A204.1 (cell line): Measurements from ENCODE around the gene MRPS7.

Source experiments
- FAIRE-seq: peaks from 2 replicates; lab custom pipeline; 2012; peaks lifted over from hg19 to GRCh38; lab: Jason Lieb, UNC

The MRPS7 gene

GRCh38 chr17:75261336-75262111, at the start of gene MRPS7, which contains the start of gene GGA3:
TSS of gene MRPS7 (plus strand) at chr17:75261879. CDS start at chr17:75261901, 22 bp downstream.
TSS of gene GGA3 (minus strand) at chr17:75261606. CDS start at chr17:75261587, 19 bp downstream.
- no peak for FAIRE-seq

DNA sequence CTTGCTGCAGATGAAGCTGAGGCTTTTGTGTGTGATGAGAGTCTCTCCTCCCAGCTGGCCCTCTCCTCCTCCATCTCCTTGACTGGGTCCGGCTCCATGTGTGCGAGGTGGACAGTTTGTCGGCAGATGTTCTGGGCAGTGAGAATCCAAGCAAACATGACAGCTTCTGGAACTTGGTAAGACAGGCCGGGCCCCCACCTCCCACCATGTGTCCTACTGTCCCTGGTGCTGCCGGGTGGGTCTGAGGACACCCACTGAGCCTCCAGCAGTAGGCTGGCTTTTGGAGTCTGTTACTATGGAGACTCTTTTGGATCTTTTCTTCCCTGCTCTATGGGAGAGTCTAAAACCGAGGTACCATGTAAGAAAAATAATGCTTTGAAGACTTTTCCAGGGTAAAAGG, 43.5 kb upstream of the MRPS7 start:
- FAIRE-seq: no peak

- FAIRE-seq: no peak
Observed at GRCh38 chr17:75219815-75220214, 41.9 kb upstream of the MRPS7 start.

- FAIRE-seq: no peak
Observed at GRCh38 chr17:75225016-75225415, 36.7 kb upstream of the MRPS7 start.

GRCh38 chr17:75227729-75228128, 34.0 kb upstream of the MRPS7 start:
- FAIRE-seq: no peak

GRCh38 chr17:75228305-75228704, 33.4 kb upstream of the MRPS7 start:
- no peak for FAIRE-seq

DNA sequence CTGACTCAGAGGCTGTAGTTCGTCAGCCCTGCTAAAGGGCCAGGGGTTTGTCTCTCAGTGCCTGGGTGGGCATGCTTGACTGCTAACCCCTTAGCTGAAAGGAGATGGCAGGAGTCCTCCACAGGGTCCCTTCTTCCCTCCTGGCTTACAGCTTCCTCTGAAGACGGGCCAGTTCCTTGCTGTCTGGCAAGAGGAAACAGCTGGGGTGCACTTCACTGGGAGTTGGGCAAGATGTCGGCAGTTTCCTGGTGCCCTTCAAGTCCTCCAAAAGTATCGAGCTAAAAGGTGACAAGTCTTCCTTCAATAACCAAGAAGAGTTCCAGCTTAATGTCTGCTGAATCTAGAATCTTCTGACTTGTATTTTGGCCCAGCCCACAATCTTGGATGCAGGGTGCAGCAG, 32.8 kb upstream of the MRPS7 start:
- FAIRE-seq: no peak

DNA sequence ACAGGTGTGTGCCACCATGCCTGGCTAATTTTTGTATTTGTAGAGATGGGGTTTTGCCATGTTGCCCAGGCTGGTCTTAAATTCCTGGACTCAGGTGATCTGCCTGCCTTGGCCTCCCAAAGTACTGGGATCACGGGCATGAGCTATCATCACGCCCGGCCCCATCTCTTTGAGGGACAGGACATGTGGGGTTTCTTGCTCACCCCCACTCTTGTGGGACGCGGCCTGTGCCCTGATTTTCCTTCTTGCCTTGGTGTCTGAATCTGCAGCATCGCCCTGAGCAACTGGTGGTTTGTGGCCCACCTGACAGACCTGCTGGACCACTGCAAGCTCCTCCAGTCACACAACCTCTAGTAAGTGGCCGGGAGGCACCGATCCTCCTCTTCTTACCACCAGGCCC, 30.6 kb upstream of the MRPS7 start:
- no peak for FAIRE-seq

GRCh38 chr17:75231741-75232464, 29.8 kb upstream of the MRPS7 start:
- FAIRE-seq: no peak

DNA sequence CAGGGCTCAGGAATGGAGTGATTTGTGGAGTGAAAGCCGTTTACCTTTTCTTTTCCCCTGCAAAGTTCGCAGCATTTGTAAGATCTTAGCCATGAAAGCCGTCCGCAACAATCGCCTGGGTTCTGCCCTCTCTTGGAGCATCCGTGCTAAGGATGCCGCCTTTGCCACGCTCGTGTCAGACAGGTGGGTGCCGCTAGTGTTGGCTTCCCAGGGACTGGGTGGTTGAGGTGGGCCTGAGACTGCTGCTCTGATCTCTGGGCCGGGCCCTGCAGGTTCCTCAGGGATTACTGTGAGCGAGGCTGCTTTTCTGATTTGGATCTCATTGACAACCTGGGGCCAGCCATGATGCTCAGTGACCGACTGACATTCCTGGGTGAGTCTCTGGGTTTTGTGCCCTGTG, 28.9 kb upstream of the MRPS7 start:
- no peak for FAIRE-seq

DNA sequence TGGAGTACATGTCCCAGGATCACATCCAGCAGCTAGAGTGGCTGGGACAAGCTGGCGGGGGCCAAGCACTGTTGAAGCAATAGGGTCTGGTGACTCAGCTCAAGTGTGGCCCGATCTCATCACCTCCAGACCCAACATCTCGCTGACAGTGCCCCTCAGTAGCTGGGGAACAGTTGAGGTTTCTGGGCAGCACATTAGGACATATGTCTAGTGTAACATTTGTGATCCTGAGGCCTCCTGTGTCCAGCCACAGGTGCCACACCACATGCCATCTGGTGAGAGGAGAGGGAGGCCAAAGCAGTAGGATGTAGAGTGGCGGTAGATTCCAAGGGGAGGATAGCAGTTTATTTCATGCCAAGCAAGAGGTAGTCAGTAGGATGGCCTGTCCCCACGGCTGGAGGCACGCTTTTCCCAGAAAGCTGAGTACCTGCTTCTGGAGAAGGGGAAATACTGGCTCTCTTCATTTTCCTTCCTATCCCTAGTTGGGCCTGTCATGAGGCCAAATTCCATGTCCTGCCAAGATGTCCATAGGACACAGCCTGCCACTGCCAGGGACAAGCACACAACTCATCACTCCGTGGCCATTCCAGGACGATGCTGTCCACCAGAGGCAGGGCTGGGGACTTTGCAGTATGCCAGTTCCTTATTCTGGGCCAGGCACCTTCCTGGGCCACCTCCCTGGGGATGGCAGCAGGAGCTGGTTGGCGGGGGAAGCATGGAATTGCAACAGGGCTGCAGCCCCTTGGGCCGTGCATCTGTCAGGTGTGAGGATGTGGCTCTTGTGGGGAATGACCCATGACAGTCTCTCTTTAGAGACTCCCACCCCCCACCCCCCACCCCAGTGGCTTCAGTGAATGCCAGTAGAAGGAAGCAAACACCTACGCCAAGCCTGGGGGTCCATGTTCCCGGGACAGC, 24.3 kb upstream of the MRPS7 start:
- no peak for FAIRE-seq

- FAIRE-seq: no peak
Observed at GRCh38 chr17:75238020-75238580, 23.6 kb upstream of the MRPS7 start.

DNA sequence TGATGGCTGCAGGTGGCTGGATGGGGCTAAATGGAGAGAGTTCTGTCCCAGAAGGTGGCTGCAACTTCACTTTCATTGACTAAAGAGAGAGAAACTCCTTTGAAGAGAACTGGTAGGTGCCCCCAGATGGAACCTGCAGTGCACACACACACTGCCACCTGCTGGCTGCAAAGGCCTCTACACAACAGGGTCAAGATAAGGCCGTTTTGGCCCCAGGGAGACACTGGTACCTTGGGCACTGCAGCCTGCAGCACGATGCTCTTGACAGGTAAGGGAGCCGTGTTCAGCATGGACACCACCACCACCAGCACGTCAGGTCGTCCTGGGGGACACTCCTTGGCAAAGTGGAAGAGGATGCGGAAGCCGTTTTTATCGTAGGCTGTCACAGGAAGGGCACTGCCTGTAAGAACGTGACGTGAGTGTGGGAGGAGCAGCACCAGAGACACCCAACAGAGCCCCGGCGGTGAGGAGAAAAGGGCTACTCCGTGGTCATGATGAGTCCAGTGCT, 22.9 kb upstream of the MRPS7 start:
- FAIRE-seq: no peak

GRCh38 chr17:75239214-75239613, 22.5 kb upstream of the MRPS7 start:
- FAIRE-seq: no peak

- FAIRE-seq: no peak
Observed at GRCh38 chr17:75239778-75240393, 21.8 kb upstream of the MRPS7 start.

DNA sequence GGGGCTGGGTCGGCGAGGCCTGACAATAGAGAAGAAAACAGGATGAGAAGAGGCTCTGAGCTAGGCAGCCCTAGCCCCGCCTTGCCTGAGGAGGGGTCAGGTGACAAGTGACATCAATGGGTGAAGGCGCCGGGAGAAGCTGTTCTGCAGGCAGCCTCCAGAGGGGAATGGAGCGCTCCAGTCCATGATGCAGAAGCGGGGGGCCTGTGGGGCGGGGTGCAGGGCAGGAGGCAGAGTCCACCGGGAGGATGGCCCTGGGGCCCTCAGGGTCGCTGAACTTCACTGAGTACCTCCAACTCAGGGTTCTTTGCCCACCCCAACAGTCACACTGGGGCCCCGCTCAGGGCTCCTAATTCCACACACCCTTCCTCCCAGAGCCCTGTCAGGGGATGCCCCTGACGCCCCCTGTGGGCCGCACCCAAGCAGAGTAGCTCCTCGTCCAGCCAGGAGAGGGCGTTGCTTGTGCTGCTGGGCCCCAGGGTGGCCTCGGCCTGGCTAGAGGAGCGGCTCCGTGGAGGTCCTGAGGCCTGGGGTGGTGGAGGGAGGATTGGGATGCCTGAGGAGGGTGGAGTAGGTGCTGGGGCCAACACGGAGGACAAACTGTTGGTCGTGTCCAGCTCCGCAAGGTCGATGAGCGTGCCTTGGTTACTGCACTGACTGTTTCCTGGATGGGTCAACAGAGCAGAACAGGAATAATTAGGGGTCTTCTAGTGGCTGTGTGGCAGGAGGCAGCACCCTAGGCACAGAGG, 21.1 kb upstream of the MRPS7 start:
- no peak for FAIRE-seq

GRCh38 chr17:75241143-75241430, 20.6 kb upstream of the MRPS7 start:
- FAIRE-seq: no peak

DNA sequence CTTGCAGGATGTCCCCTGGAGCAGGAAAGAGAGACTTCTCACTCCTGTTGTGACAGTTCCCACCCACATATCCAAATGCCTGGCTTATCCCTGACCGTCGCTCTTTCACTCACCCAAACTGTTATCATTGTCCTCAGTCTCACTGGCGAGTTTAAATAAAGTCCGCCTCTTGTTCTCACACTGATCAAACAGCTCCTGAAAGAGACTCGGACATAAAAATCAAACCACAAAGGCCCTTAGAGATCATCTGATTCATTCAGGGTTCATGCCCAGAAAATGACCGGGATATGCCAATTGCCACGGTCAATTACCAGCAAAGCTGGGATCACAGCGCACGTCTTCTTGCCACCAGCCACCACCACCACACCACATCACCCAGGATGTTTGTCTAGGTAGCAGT, 20.2 kb upstream of the MRPS7 start:
- FAIRE-seq: no peak

DNA sequence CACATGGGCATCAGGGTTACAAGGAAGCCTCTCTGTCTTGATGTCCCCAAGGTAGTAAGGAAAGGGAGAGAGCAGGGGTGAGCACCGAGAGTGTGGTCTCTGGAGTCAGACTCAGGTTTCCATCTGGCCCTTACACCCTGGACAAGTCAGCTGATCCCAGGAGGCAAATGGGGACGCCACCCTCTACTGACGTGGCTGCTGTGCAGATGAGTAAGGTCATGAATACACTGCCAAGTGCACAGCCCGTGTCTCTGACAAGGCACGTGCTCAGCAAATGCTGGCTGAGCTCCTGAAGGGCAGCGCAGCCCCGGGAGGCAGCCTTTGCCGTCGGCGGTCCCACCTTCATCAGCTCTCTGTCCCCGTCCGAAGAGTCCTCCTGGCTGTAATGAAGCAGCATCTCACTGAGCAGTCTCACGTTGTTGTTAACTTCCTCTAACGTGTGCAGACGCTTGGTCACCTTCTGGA, 19.7 kb upstream of the MRPS7 start:
- no peak for FAIRE-seq

DNA sequence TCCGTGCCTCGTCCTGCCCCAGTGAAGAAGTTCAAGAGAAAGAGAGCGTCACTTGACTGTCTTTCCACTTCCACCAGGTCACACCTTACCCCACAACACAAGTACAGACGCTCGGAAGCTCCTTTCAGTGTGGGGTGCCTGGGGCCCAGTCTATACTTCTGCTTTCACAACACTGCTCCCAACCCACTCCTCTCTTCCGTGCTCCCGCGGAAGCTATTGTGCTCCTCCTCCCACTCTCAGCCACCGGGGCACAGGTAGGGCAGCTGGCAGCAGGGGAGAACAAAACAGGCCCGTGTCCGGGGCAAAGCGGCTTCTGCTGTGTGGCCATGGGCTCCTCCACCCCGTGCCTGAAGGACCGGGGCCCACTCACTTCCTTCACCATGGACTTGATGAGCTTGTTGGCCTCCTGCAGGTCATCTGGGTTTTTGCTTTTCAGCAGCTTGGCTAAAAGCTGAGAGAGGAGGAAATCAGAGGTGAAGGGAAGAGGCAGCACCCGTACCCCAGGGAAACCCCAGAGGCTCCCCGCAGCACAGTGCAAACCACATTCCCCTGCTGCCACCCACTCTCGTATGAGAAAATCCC, 19.1 kb upstream of the MRPS7 start:
- no peak for FAIRE-seq
